ENCODE results near the gene PIK3R2.

DNA sequence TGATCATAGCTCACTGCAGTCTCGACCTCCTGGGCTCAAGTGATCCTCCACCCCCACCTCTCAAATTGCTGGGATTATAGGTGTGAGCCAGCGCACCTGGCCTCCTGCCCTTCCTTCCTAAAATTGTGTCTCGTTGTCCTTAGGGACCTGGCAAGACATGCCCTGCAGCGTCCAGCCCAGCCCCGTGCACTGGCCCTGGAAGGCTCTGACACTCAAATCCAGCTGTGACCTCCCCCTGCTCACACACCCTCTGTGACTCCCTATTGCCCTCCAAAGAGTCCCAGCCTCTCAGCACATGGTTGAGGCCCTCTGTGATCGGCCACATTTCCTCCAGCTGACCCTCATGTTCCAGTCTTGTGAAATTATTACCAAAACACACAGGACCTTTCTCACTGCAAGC lies 45.0 kb downstream of the PIK3R2 start:
- TF ChIP-seq, protein P1, sequence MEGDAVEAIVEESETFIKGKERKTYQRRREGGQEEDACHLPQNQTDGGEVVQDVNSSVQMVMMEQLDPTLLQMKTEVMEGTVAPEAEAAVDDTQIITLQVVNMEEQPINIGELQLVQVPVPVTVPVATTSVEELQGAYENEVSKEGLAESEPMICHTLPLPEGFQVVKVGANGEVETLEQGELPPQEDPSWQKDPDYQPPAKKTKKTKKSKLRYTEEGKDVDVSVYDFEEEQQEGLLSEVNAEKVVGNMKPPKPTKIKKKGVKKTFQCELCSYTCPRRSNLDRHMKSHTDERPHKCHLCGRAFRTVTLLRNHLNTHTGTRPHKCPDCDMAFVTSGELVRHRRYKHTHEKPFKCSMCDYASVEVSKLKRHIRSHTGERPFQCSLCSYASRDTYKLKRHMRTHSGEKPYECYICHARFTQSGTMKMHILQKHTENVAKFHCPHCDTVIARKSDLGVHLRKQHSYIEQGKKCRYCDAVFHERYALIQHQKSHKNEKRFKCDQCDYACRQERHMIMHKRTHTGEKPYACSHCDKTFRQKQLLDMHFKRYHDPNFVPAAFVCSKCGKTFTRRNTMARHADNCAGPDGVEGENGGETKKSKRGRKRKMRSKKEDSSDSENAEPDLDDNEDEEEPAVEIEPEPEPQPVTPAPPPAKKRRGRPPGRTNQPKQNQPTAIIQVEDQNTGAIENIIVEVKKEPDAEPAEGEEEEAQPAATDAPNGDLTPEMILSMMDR (IDR thresholded peaks at IDR 0.05) = no peak
- no peak for TF ChIP-seq POLR2A (IDR thresholded peaks at IDR 0.05)
